ENCODE results near the gene MSMO1. TPM values are rescaled to one million over a fixed set of nuclear protein-coding genes. Genes with fewer than 3 reads are reported as not detected.

Gene MSMO1
- 233 and 258 TPM in 2 replicates for total RNA-seq

DNA sequence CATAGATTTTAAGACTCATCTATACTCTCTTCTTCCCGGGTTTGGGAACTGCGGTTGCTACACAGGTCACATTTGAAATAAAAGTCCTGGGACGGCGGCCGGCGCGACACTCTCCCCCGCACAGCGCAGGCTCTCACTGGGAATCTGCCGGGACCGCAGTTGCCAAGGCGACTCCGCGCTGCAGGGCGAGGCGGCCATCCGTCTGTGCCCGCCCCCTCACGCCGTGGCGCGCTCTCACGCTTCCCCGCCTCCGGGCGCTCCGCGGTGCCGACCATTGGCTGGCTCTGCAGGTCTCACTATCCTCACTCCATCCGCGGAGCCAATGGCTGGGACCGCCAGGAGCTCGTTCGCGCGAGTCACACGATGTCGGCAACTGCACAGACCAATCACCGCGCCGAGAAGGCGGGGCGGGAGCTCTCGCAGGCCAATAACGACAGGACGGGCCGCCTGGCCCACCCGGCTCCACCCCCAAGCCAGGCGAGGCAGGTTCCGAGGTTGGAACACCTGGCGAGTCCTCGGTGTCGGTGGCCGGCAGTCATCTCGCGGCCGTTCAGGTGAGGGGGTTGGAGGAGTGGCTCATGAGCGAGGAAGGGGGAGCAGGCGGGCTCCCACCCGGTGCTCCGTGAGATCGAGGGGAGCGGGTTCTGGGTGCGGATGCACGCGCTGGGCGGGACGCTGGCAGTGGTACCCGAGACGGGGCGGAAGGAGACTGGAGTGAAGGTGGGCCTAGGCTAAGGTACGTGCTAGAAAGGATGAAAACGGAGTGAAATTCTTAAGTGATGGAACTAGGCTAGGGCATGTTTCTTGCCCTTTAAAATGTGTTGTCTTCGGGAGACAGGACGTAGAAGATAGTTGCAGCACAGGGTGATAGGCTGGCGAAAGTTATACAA is at the start of gene MSMO1:
TSS of gene MSMO1 (plus strand) at position 459 of the 890 bp plus-strand sequence. CDS start 5,702 bp downstream, outside the sequence.

GRCh38 chr4:165378745-165379677 is 51.5 kb downstream of the MSMO1 start, which contains the start of gene CPE:
Gene CPE (plus strand): TSS chr4:165379008. CDS start chr4:165379222, 214 bp downstream.

Small RNA genes lying within 50 kb of the gene (small RNA-seq; reads per million reads assigned to genes)
- gene MIR578: not detected

Other genes with a start within 250 kb of the MSMO1 start
- 14.0 and 23.2 TPM in 2 replicates for gene TMEM192, start 214.8 kb upstream of the MSMO1 start, total RNA-seq
- 14.9 and 18.0 TPM in 2 replicates for gene KLHL2, start 120.1 kb upstream of the MSMO1 start, total RNA-seq
- 70.3 and 99.1 TPM in 2 replicates for gene CPE, start 51.3 kb downstream of the MSMO1 start, total RNA-seq